Muscle of arm (tissue), 12 donors: ENCODE measurements around the gene SH3BP2. TPM values are rescaled to one million over a fixed set of nuclear protein-coding genes. Genes with fewer than 3 reads are reported as not detected.

ENCODE experiments used
- DNase-seq: peaks from one replicate; pipeline ENCODE4 v3.0.0-alpha.2; 2013
- polyA plus RNA-seq, 12 donors: library from polyadenylated mRNA; unstranded; fragments of 120-200 nt; gene quantifications; one replicate each; pipeline ENCODE4 v1.2.1, GENCODE V29; 2013; ENCODE audit not compliant: insufficient read length in 12 of 12

Gene SH3BP2
- polyA plus RNA-seq, 12 donors: 19.1 to 73.8 (median 27.3) TPM; not detected in 1

GRCh38 chr4:2800691-2801596 lies 8.1 kb downstream of the SH3BP2 start:
- DNase-seq: peak; percentile 89

- DNase-seq: no peak
These were observed 10.0 kb downstream of the SH3BP2 start for GRCh38 chr4:2802618-2803531.

GRCh38 chr4:2803624-2804448 lies 11.0 kb downstream of the SH3BP2 start:
- DNase-seq: no peak

- no peak for DNase-seq
These were observed 11.6 kb downstream of the SH3BP2 start for GRCh38 chr4:2804449-2804972.

- no peak for DNase-seq
These were observed 12.2 kb downstream of the SH3BP2 start for GRCh38 chr4:2804973-2805501.

- DNase-seq: no peak
These were observed 13.0 kb downstream of the SH3BP2 start for GRCh38 chr4:2805712-2806389.

- no peak for DNase-seq
These were observed 13.8 kb downstream of the SH3BP2 start for GRCh38 chr4:2806390-2807355.

- DNase-seq: no peak
These were observed 14.7 kb downstream of the SH3BP2 start for GRCh38 chr4:2807571-2807970.

GRCh38 chr4:2808001-2808400 lies 15.1 kb downstream of the SH3BP2 start:
- DNase-seq: no peak

GRCh38 chr4:2809610-2810180 lies 16.8 kb downstream of the SH3BP2 start:
- DNase-seq: no peak

- no peak for DNase-seq
These were observed 17.5 kb downstream of the SH3BP2 start for GRCh38 chr4:2810388-2810787.

- DNase-seq: peak; percentile 48
These were observed 19.1 kb downstream of the SH3BP2 start for GRCh38 chr4:2811830-2812611.

GRCh38 chr4:2812612-2813354 lies 19.9 kb downstream of the SH3BP2 start:
- no peak for DNase-seq

GRCh38 chr4:2813446-2814405 lies 20.8 kb downstream of the SH3BP2 start:
- no peak for DNase-seq

- no peak for DNase-seq
These were observed 21.9 kb downstream of the SH3BP2 start for GRCh38 chr4:2814627-2815270.
